ENCODE measurements around the gene PDE6G.
A peak's percentile ranks its signal among the peaks of the same experiment; 100 is the strongest.

The PDE6G gene

DNA sequence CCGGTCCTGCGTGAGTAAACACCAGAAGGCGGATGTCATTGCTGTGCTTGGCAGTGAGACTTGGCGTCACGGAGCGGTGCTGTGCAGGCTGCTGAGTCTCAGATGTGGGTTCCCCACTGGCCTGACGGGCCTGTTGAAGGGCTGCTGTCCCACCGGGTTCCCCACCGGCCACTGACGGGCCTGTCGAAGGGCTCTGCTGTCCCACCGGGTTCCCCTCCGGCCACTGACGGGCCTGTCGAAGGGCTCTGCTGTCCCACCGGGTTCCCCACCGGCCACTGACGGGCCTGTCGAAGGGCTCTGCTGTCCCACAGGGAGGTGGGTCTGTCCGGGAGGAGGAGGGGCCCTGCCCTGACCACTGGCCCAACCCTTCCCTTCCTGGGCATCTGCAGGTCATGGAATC is 30.3 kb upstream of the PDE6G start:
- DNase-seq = no peak

- no peak for DNase-seq
Measured at GRCh38 chr17:81685108-81685507, 28.8 kb upstream of the PDE6G start.

DNA sequence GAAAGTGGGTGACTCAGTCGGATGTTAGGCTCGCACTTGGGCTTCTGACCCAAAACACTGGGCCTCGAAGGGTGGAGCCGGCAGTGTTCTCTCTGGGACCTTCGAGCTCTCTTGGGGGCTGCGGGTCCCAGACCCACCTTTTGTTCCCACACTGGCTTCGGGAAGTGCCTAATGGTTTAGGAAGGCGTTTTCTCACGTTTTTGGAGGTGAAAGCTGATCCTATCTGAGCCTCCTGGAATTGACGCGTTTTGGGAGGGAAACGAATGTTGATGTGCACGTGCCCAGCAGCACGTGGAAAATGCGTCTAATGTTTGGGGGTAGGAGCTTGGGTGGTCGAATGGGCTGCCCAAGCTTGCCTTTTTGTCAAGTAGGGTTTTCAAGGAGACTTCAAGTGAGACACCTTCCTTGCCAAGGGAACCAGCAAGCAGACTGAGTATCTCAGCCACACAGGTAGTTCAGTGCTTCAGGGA is 28.1 kb upstream of the PDE6G start:
- no peak for DNase-seq

DNA sequence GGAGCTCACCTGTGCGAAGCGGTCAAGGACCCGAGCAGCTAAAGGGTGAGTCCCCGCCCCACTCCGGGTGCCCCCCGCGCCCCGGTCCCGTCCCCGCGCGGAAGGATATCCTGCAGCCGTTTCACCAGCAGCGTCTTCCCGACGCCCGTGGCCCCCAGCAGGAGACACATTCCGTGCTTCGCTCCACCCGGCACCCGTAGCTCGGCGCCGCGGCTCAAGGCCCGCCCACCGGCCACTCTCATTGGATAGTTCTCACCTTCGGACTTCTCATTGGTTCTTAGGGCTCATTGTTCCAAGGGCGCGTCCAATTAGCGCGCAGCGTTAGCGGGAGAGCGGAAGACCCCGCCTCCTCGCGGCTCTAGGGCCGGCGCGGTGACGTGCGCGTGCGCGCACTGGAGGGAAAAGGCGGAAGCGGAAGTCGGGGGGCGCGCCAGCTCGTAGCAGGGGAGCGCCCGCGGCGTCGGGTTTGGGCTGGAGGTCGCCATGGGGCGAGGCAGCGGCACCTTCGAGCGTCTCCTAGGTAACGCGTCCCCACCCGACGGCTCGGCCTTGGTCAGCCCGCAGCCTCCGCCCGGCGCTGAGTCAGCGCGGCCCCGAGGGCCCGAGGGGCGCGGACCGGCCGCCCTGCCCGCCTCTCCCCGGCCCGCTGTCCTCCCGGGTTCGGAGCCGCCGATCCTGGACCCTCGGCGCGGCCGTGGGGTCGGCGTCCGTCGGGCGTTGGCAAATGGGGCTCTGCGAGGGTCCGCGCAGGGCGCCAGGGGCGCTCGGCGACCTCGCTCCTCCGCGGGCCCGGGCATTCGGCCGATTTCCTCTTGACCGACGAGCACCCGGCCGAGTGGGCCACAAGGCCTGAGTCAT is 27.5 kb upstream of the PDE6G start, which contains the start of the genes ARL16 and HGS:
Gene ARL16 (minus strand): TSS at position 214 of the 858 bp plus-strand sequence. CDS start 44 bp downstream, at position 170.
Gene HGS (plus strand): TSS at position 428 of the 858 bp plus-strand sequence. CDS start 56 bp downstream, at position 484.
- peak; percentile 100 for DNase-seq

GRCh38 chr17:81683208-81683583 is 26.9 kb upstream of the PDE6G start:
- DNase-seq = peak in 1 of 2 experiments; percentile 58

GRCh38 chr17:81682565-81683207 is 26.3 kb upstream of the PDE6G start:
- peak in 1 of 2 experiments; percentile 56 for DNase-seq

DNA sequence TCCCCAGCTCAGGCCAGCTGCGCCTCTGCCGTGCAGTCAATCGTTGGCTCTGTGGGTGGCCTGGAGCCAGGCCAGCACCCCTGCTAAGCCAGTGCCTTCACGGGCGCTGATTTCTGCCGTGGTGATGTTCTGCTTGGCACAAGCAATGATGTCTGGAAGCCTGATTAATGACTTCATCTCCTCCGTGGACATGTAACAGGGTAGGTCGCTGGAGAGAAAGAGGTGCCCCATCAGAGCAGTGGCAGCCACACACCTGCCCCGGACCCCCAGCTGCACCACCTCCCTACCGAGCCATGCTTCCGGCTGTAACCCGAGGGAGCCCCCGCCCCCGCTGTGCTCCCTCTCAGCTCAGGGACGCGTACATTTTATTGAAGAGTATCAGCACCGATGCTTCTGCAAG is 25.3 kb upstream of the PDE6G start:
- no peak for DNase-seq

GRCh38 chr17:81680150-81680549 is 23.8 kb upstream of the PDE6G start:
- no peak for DNase-seq

GRCh38 chr17:81676906-81677305 is 20.6 kb upstream of the PDE6G start:
- no peak for DNase-seq

- DNase-seq = peak in 1 of 2 experiments; percentile 62
Measured at GRCh38 chr17:81675515-81676221, 19.3 kb upstream of the PDE6G start.

DNA sequence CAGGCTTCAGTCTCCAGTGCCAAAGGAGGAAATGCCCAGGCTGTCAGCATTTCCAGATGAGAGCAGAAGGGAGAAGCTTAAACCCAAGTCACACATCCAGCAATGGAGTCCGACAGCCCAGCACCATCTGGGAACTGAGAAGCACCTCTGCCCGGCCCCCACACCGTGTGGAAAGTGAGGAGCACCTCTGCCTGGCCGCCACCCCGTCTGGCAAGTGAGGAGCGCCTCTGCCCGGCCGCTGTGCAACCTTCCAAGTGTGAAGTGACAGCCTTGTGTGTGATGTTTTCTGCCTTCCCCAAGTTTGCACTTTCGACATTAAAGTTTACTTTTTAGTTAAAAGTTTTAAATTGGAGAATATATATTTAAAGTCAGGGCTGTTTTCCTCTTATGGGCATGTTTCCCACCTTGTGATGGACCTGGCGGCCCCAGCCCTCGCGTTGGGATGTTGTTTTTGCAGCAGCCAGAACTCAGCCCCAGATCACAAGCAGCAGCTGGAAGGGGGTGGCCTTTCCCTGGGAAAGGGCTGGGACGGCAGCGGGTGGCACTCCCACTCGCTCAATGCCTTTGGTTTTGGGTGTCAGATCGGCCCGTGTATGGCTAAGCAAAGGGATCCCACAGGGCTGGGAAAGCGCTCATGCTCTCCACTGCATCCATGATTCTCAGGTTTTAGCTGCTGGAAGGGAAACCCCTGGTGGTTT is 17.4 kb upstream of the PDE6G start:
- no peak for DNase-seq

DNA sequence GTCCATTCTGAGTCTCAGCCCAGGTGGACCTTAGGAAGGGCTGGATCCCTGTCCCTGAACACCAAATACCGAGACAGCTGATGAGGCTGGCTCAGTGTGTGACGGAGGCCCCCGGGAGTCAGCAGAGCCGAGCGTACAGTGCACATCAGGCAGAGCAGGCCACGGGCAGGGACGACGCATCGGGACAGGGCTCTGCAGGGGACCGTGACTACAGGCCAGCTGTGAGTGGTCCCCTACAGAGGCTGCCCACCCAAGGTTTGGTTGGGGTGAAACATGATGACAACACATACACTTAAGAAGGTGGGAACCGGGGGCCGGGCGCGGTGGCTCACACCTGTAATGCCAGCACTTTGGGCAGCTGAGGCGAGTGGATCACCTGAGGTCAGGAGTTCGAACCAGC is 16.6 kb upstream of the PDE6G start:
- no peak for DNase-seq

DNA sequence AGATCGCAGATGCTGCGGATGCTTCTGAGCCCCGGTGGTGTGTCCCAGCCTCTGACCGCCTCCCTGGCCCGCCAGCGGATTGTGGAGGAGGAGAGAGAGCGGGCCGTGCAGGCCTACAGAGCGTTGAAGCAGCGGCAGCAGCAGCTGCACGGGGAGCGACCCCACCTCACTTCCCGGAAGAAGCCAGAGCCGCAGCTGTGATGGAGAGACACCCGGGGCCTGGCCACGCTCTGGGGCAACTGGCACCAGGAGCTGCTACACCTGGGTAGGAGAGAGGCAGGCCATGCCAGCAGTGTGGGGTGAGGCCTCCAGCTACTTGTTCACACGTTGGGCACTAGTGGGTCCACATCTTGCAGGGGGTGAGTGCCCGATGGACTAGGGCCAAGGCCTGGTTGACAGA is 16.2 kb upstream of the PDE6G start:
- no peak for DNase-seq

GRCh38 chr17:81667754-81668153 is 11.4 kb upstream of the PDE6G start:
- DNase-seq = no peak

DNA sequence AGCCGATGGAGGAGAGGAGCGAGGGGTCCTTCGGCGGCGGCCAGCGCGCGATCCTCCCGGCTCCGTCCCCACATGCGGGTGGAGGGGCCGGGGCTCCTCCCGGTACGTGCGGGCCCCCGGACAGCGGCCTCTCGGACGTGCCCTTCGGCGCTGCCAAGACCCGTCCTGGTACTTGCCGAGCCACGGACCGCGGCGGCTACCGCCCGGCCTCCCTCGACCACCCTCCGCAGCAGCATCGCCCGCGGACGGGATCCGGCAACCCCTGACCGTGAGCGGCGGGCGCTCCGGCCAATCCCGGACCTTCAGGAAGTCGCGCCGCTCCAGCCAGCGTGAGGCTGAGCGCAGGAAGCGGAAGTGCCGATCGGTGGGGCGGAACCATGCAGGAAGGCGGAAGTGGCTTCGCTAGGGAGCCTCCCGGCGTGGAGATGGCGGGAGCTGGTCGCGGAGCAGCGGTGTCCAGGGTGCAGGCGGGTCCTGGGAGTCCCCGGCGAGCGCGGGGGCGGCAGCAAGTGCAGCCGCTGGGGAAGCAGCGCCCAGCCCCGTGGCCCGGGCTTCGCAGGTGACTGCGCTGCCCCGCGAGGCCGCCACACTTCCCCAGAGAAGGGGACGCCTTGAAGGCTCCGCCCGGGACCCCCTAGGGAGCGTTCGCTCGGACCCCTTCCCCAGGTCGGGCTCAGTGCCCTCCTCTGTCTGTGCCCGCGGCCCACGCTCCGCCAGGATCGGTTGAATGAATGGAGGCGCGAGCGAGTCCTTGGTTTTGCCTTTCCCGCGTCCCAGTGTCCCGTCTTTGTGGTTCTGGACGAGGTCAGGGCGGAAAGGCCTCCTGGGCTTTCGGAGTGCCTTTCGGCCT is 10.2 kb upstream of the PDE6G start, which contains the start of the genes CCDC137 and OXLD1:
Gene CCDC137 (plus strand): TSS at position 396 of the 850 bp plus-strand sequence. CDS start 30 bp downstream, at position 426.
Gene OXLD1 (minus strand): TSS at position 264 of the 850 bp plus-strand sequence. CDS start 28 bp downstream, at position 236.
- DNase-seq = peak; percentile 96 to 99

DNA sequence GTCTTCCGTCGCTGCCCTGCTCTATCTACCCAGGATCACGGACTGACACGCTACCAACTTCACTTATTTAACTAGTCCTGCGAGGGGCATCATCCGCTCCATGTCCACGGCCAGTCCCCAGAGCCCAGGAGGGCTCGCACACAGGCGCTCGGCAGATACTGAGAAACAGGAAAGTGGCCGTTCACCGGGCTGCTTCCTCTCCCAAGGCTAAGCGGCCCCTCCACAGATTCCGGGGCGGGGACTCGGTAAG is 9.7 kb upstream of the PDE6G start:
- peak; percentile 50 to 64 for DNase-seq

- peak; percentile 47 to 50 for DNase-seq
Measured at GRCh38 chr17:81665205-81666091, 9.1 kb upstream of the PDE6G start.

GRCh38 chr17:81664051-81664470 is 7.7 kb upstream of the PDE6G start:
- no peak for DNase-seq

- no peak for DNase-seq
Measured at GRCh38 chr17:81662002-81662401, 5.7 kb upstream of the PDE6G start.

GRCh38 chr17:81660441-81660840 is 4.1 kb upstream of the PDE6G start:
- no peak for DNase-seq

DNA sequence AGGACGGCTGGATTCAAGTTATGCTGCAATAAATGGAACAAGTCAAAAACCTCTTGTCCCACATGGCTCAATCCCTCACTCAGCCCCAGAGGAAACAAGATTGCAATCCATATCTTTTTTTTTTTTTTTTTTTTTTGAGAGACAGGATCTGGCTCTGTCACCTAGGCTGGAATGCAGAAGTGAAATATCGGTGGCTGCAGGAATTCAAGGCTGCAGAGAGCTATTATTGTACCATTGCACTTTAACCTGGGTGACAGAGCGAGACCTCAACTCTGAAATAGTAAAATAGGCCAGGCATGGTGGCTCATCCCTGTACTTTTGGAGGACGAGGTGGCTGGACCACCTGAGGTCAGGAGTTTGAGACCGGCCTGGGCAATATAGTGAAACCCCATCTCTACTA is 2.7 kb upstream of the PDE6G start:
- DNase-seq = no peak
